GM18507 (cell line): ENCODE measurements around the gene NACA2.
"Not testable (repeated sequence)": the region's sequence is repeated elsewhere in the genome, so short reads cannot be mapped to it uniquely, and the experiment has no call there.

Experiments
- DNase-seq: peaks from one replicate; pipeline ENCODE4 v3.0.0; 2011; ENCODE audit warnings: low read depth; ENCODE audit not compliant: insufficient read length; ENCODE audit errors: extremely low spot score
- FAIRE-seq: peaks from 2 replicates; lab custom pipeline; 2011; peaks lifted over from hg19 to GRCh38; lab: Jason Lieb, UNC

NACA2 gene

DNA sequence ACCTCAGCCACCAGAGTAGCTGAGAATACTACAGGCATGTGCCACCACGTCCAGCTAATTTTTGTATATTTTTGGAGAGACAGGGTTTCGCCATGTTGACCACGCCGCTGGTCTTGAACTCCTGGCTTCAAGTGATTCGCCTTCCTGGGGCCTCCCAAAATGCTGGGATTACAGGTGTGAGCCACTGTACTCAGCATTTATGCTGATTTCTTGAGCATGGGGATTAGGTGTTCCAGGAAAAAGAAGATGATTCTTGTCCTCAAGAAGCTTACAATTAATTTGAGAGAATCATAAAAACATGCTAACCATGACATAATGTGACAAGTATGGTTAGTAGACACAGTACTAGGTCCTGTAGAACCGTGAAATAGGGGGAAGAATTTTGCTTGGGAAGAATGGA is 30.9 kb downstream of the NACA2 start:
- FAIRE-seq, result no peak

GRCh38 chr17:61556224-61557188 is 34.5 kb downstream of the NACA2 start:
- no peak for DNase-seq
- FAIRE-seq, result no peak

More for the DNA sequence above, 30.9 kb downstream of the NACA2 start:
- no peak for DNase-seq

DNA sequence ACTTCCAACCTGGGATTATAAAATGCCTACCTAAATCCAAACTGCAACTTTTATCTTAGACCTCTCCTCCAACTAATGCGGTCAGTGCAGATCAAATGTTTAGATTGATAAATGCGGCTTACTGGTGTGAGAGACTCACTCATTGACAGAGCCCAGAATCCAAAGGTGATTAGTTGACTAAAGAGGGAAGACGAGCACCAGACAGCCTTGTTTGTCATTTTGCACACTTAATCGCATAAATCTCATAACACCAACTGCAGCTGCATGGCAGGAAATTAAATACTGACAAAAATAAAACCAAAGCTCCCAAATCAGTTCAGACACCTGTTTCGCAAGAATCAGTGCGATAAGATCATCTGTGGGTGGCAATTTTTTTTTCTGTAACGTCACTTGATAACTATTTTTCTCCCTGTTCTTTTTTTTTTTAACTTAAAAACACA is 35.9 kb downstream of the NACA2 start:
- DNase-seq, result no peak

GRCh38 chr17:61554209-61554608 is 36.8 kb downstream of the NACA2 start:
- FAIRE-seq (no peak), DNase-seq (no peak)

More for the DNA sequence above, 35.9 kb downstream of the NACA2 start:
- FAIRE-seq, result no peak

GRCh38 chr17:61552560-61552959 is 38.5 kb downstream of the NACA2 start:
- not testable (repeated sequence) for FAIRE-seq, DNase-seq

- DNase-seq (no peak), FAIRE-seq (no peak)
Observed at GRCh38 chr17:61551255-61551742, 39.7 kb downstream of the NACA2 start.

GRCh38 chr17:61547113-61547512 is 43.9 kb downstream of the NACA2 start:
- DNase-seq (no peak), FAIRE-seq (no peak)

DNA sequence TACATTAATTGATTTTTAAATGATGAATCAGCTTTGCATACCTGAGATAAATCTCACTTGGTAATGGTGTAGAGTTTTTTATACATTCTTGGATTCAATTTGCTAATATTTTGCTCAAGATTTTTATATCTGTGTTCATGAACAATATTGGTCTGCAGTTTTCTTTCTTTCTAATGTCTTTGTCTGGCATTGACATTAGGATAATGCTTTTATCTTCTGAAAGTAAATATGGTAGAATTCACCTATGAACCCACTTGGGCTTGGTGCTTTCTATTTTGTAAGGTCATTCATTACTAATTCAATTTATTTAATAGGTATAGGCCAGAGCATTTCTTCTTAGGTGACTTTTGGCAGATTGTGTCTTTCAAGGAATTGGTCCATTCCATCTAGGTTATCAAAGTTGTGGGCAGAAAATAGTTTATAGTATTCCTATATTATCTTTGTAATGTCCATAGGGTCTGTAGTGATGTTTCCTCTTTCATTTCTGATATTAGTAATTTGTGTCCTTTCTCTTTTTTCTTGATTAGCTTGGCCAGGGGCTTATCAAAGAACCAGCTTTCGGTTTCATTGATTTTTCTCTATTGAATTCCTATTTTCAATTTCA is 45.6 kb downstream of the NACA2 start:
- DNase-seq (no peak), FAIRE-seq (no peak)

GRCh38 chr17:61543786-61544415 is 47.1 kb downstream of the NACA2 start:
- FAIRE-seq (no peak), DNase-seq (no peak)

DNA sequence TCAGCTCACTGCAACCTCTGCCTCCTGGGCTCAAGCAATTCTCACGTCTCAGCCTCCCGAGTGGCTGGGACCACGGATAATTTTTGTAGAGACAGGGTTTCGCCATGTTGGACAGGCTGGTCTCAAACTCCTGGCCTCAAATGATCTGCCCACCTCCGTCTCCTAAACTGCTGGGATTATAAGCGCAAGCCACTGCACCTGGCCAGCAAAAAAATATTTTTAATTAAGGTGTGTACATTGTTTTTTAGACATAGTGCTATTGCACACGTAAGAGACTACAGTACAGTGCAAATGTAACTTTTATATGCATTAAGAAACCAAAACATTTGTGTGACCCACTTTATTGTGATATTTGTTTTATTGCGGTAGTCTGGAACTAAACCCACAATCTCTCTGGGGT is 49.0 kb downstream of the NACA2 start:
- no peak for FAIRE-seq
- no peak for DNase-seq

- DNase-seq (no peak), FAIRE-seq (no peak)
Observed at GRCh38 chr17:61540874-61541273, 50.1 kb downstream of the NACA2 start.
